ENCODE results near the gene CBX2. TPM values are rescaled to one million over a fixed set of nuclear protein-coding genes. Genes with fewer than 3 reads are reported as not detected.

Gene CBX2
- total RNA-seq, 1 donor from 2014 or later, result 5.6 TPM

DNA sequence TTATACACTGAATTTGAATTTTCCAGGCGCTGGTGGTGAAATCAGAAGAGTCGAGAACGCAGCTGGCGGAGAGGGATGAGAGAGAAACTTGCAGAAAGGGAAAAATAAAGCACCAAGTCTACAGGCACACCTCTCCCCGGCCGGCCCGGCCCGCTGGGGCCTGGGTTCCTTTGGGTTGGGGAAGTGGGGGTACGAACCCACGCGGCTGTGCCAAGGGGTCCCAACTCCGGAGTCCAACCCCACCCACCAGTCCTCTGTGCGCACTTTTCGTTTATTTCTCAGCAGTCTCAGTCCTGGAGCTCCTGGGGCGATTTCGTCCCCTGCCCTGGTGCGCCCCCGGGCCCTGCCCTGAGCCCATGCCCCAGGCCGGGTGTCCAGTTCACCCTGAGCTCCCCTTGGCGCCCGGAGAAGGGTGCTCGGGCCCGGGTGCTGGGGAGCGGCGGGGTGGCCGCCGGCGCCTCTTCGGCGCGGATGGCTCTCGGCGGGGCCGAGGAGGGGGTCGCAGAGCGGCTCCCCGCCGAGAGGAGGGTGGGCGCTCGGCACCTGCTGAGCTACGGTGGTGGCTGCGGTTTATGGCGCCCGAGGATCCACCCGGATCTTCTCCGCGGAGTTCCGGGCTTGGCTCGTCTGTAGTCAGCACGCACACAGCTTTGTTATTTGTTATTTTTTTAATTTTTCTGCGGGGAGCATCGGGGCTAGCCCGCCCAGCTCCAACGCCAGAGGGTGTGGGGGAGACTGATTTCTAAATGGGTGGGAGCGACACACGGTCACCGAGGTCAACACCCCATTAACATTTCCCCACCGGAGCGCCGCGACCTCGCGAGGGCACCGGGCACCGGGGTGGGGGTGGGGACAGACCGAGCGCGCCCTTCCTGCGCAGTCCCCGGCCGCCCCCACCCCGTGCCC, 34.7 kb downstream of the CBX2 start:
- no peak for DNase-seq

DNA sequence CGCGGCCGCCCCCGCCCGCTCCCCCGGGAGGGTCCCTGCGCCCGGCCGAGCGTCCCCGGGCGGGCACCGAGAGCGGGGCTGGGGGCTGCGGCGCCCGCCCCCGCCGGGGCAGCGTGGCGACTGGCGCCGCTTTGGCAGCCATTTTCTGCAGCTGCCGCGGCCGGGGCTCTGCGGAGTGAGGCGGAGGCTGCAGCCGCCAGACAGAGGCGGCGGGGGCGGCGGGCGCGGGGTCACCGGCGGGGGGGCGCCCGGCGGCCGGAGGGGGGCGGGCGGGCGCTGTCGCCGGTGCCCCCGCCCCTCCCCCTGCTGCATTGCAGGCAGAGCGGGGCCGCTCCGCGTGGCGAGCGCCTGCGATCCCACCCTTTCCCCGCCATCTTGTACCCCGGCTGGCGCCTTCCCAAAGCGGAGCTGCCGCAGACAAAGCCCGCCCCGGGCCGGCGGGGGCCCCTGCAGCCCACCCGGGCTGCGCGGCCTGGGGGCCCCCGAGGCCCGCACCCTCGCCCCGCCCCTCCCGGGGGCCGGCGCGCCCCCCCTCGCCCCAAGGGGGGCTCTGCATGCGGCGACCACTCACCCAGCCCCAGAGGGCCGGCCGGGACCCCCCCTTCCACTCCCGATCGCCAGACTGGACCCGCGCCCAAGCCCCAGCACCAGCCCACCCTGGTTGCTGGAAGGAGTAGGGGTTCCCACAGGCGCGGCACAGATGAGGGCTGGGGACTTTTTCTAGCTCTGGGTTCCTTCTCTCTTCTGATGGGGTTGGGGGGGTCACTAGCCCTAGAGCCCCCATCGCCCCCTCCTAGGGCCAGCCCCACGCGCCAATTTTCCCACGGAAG, 35.6 kb downstream of the CBX2 start:
- no peak for DNase-seq

- no peak for DNase-seq
These were observed 36.4 kb downstream of the CBX2 start for GRCh38 chr17:79814127-79814973.

DNA sequence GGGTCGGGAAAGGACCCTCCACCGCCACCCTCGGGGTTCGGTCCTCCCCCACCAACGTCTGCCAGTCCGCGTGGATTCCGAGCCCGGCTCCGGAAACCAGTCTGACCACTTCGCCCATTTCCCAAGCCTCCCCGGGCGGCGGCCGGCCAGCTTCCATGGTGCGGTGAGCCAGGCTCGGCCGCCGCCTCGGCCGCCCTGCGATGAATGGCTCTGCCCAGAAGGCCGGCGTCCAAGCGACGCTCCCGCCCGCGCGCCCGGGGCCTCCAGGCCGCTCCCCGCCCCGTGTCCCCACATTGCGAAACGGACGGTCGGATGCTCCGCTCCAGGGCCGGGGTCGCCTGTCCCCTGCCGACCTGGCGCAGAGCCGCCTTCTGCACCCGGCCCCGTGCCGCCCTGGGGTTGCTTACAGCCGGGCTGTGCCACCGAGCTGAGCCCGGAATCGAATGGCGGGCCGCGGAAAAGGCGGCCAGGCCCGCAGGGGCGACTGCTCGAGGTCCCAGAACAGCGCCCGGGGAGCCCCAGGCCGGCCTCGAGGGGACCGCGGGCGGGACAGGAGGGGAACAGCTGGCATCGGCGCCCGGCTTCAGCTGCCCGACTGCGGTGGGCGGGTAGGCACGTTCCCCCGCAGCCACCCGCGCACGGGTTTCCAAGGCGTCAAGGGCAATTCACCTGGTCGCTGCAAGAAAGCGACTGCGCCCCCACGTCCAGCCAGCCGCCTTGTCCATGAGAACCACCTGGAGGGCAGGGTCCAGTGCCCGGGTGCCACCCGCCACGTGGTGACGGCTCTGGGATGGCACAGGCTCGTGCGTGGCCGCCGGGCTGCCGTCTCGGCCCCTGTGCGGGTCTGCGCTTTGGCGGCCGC, 37.3 kb downstream of the CBX2 start:
- DNase-seq, result no peak

GRCh38 chr17:79815836-79816461, 38.0 kb downstream of the CBX2 start:
- no peak for DNase-seq

- DNase-seq, result no peak
These were observed 40.2 kb downstream of the CBX2 start for GRCh38 chr17:79818026-79818758.

DNA sequence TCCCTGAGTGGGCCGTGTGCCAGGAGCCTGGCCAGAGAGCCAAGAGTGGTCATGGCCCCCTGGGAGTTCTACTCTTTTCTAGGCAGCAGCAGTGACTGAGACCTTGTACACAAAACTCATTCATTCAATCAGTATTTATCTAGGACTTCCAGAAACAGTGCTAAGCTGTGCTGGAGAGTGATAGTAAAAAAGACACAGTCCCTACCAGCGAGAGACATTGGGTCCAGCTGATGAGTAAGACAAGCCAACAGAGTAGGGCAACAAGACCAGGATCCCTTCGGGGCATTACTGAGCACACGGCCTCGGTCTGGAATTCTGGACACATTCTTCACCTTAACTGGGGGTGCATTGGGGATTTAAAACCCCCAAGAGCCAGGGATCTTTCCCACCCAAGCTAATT, 41.1 kb downstream of the CBX2 start:
- no peak for DNase-seq

DNA sequence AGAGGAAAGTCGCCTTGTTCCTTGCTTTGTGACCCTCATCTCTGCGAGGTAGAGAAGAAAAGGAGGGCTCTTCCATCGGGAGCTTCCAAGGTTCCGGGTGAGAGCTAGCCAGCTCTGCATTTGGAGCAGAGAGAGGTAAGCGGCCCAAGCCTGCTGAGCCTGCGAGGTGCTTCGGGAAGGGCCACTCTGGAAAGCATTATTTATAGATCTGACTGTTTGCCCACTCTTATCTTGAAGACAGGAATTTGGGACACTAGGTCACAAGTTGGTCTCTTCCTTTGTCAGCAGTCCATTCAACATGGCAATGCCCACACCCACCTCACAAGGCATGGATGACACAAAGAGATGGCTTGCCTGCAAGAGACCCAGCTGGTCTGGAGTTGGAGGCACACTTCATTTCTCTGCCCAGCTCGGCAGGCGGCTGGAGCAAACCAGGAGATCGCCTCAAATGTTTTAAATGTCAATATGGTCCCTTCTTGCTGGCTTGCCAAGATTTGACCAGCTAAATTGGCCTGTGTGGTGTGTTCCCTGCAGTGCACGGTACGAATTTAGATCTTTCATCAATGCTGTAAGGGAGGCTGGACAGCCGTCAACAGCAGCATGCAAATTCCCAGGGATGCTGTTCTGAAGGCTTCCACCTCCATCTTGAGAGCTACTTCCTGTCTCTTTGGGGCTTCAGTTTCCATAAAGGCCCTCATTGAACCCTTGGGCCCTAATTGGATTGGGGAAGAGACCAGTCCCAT, 41.8 kb downstream of the CBX2 start:
- no peak for DNase-seq

- no peak for DNase-seq
These were observed 43.0 kb downstream of the CBX2 start for GRCh38 chr17:79820959-79821330.

- no peak for DNase-seq
These were observed 43.6 kb downstream of the CBX2 start for GRCh38 chr17:79821331-79822095.

DNA sequence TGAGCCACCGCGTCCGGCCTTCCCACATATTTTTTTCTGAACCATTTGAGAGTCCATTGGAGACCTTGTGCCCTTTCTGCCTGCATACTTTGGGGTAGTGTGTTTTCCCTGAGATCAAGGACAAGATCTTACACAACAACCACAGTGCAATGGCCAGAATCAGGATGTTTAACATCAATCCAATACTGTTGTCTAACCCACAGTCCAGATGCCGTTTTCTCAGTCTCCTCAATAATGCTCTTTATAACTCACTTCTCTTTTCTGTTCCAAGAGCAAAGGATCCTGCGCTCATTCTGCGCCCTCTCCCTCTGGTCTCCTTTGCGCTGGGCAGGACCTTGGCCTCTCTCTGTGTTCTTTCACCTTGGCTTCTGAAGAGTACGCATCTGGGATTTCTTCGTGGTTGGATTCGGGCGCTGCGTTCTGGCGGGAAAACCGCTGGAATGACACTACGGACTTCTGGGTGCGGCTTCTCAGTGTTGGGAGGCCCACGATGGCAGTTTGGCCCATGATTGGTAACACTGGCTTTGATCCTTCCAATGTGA, 44.7 kb downstream of the CBX2 start:
- no peak for DNase-seq

DNA sequence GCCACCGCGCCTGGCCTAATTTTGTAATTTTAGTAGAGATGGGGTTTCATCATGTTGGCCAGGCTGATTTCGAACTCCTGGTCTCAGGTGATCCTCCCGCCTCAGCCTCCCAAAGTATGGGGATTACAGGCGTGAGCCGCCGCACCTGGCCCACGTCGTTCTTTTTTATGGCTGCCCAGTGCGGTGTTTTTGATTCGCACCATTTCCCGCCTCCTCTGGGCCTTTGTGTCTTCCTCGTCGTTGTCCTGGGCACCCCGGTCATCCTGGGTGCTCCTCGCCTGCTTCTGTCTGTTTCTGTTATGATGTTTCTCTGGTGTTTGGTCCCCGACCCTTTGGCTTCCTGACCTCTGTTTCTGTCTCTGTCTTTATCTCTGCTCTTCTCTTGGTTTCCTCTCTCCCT, 46.3 kb downstream of the CBX2 start:
- no peak for DNase-seq

- DNase-seq, result no peak
These were observed 47.1 kb downstream of the CBX2 start for GRCh38 chr17:79824893-79825579.

- DNase-seq, result no peak
These were observed 47.6 kb downstream of the CBX2 start for GRCh38 chr17:79825580-79825921.

DNA sequence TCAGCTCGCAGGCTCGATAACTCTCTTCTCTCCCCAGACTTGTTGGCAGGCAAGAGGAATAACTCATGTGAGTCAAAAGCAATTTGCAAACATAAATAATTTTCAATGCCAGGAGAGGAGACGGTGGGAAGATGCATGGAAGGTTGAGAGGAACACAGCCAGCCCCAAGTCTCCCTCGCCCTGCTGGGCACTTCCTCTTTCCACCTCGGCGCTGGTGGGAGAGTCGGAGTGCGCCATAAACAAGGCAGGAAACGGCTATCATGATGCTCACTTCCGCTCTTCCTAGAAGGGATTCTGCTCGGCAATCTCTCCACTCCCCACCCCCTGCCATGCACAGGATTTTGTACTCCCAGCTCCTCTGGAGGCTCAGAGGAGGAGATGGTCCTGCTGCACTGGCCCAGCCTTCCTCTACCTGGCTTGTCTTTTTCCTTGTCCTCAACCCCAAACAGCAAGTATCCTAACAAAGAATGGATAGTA, 48.3 kb downstream of the CBX2 start:
- no peak for DNase-seq

GRCh38 chr17:79826841-79827578, 49.1 kb downstream of the CBX2 start:
- no peak for DNase-seq

DNA sequence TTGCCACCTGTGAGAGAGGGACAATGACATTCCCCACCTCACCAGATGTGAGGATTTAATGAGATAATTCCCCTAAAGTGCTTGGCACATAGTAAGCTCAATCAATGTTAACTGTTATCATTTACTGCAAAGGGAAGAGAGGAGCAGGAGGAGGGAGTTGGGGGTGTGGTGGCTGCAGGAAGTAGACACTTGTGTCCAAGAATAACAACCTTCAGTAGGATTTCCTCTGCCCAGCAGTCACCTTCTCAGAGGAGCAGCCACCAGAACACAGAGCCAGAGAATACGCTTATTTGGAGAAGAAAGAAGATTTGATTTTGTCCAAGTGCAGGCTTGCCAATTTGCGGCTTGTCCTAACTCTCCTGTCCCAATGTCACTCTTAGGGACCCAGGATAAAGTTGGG, 51.1 kb downstream of the CBX2 start:
- DNase-seq, result no peak

All from occipital lobe (tissue), 2 donors.